Fibroblast of the conjunctiva (primary cell): ENCODE measurements around the gene PXDN.
"Not testable (repeated sequence)": the region's sequence is repeated elsewhere in the genome, so short reads cannot be mapped to it uniquely, and the experiment has no call there.

ENCODE experiments used
- DNase-seq: peaks from one replicate; pipeline ENCODE4 v3.0.0-alpha.2; 2010; ENCODE audit warnings: low read depth

The PXDN gene

GRCh38 chr2:1777156-1777555, 32.8 kb upstream of the PXDN start:
- no peak for DNase-seq

DNA sequence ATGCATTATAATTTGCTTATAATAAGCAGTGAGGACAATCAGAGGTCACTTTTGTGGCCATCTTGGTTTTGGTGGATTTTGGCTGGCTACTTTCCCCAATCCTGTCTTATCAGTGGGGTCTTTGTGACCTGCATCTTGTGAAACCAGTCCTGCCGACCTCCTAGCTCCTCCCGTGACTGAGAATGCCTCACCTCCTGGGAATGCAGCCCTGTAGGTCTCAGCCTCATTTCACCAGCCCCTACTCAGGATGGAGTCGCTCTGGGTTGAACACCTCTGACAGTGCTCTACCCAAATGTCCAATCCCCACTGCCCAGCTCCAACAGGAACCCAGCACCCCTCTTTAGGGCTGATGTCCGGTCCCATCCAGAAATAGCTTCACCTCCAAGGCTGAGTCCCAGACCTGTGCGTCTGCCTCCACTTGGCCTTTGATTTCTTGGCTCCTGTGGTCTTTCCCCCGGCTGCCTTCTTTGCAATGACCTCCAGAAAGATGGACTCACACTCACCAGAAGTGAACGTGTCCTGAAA, 31.3 kb upstream of the PXDN start:
- no peak for DNase-seq

DNA sequence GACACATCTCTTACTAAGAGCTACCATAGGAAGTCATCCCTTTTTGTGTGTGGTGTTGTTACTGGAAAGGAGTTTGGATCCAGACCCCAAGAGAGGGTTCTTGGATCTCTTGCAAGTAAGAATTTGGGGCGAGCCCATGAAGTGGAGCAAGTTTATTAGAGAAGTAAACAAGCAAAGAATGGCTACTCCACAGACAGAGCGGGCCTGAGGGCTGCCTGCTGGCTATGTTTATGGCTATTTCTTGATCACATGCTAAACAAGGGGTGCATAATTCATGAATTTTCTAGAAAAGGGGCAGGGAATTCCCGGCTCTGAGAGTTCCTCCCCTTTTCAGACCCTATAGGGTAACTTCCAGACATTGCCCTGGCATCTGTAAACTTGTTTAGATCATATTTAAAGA, 30.6 kb upstream of the PXDN start:
- no peak for DNase-seq

DNA sequence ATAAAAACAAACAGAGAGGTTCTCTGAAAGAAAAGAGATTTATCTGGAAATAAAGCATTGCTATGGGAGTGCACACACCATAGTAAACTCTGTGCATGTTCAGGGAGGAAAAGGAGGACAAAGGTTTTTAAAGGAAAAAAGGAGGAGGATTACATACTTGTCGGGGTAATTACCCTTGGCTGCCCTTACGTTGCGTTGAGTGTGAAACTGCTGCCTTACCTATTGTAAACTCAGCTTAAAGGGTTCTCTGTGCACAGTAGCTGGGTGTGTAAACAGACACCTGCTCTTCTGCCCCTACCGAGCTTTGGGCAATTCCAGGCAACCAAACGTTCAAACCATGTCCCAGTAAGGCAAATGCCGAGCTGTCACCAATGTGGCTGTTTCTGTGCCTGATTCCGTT, 29.6 kb upstream of the PXDN start:
- no peak for DNase-seq

GRCh38 chr2:1772471-1773267, 28.4 kb upstream of the PXDN start:
- DNase-seq = no peak

- no peak for DNase-seq
These were observed 27.4 kb upstream of the PXDN start for GRCh38 chr2:1771626-1772280.

- DNase-seq = no peak
These were observed 26.5 kb upstream of the PXDN start for GRCh38 chr2:1770566-1771380.

- peak; percentile 36 for DNase-seq
These were observed 25.5 kb upstream of the PXDN start for GRCh38 chr2:1769703-1770422.

GRCh38 chr2:1767939-1768691, 23.8 kb upstream of the PXDN start:
- no peak for DNase-seq

DNA sequence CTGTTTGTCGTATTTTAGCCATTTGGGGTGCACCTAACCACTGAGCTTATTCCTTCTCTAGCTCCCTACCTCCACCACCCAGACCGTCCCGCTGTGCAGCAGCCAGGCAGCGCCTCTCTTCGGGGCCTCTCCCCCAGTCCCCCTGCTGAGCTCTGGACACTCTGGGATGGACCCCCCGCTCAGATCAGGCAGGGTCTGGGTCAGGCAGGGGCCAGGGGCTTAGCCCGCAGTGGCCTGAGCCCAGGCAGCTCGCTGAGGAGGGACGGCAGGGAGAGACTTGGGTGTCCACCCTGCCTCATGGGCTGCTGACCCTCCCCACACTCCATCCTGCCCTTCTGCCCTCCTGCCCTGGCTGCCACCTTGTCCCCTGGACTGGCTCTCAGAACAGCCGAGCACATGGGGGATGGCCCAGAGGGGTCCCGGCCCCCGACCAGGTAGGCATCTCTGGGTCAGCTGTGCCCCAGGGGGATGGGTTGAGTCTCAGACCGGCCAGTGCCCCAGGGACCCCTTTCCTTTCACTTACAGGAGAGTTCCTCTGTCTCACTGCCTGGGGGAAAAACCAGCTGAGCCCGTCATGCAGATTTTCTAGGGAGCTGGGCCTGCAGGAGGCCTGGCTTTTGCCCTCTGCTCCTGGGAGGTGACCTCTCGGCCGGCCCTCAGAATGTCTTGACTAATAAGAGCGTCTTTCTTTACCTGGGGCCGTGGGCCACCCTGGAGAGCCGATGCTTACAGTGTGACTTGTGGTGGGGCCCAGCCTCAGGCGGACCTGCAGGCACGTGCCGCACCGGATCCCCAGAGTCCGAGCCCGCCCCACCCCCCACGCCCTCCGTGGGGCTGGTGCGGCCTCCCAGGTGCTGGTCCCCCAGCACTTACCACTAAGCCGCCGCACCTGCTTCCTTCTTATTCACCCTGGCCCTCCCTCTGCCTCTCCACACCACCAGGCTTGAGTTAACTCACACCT, 22.8 kb upstream of the PXDN start:
- DNase-seq = no peak

- no peak for DNase-seq
These were observed 22.1 kb upstream of the PXDN start for GRCh38 chr2:1766425-1766824.

- not testable (repeated sequence) for DNase-seq
These were observed 20.9 kb upstream of the PXDN start for GRCh38 chr2:1765201-1765600.

- no peak for DNase-seq
These were observed 15.3 kb upstream of the PXDN start for GRCh38 chr2:1759611-1759930.

- no peak for DNase-seq
These were observed 14.7 kb upstream of the PXDN start for GRCh38 chr2:1758774-1759610.

GRCh38 chr2:1758171-1758570, 13.9 kb upstream of the PXDN start:
- no peak for DNase-seq

GRCh38 chr2:1757567-1757966, 13.3 kb upstream of the PXDN start:
- no peak for DNase-seq

GRCh38 chr2:1757146-1757545, 12.8 kb upstream of the PXDN start:
- DNase-seq = not testable (repeated sequence)

DNA sequence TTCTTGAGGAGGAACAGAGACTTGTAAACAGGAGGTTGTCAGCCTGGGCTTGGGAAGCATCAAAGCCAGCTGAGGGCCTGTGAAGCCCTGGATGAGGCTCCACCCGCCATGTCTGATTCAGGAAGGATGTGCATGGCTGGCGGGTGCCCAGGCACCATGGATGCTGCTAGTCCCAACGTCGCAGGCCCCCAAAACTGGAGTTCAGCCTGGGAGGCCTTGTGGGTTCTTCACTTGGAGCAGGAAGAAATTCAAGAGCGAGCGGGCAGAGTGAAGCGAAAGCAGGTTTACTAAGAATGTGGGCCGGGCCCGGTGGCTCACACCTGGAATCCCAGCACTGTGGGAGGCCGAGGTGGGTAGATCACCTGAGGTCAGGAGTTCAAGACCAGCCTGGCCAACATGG, 12.1 kb upstream of the PXDN start:
- DNase-seq = no peak
